Activated CD4-positive, CD25-positive, alpha-beta regulatory T cell treated with anti-CD3 and anti-CD28 coated beads, Interleukin-2, amount 50 U/mL, for 16 hours (primary cell): ENCODE results near the gene ALKBH6.
"Not testable (repeated sequence)": the region's sequence is repeated elsewhere in the genome, so short reads cannot be mapped to it uniquely, and the experiment has no call there.

ENCODE experiments used
- DNase-seq: peaks from one replicate; pipeline ENCODE4 v3.0.0-alpha.2; 2020; ENCODE audit warnings: low read depth, low spot score

The ALKBH6 gene

GRCh38 chr19:35992907-35993765 is 20.9 kb downstream of the ALKBH6 start:
- no peak for DNase-seq

- no peak for DNase-seq
Measured at GRCh38 chr19:35991731-35992450, 22.1 kb downstream of the ALKBH6 start.

GRCh38 chr19:35990771-35991730 is 23.0 kb downstream of the ALKBH6 start:
- DNase-seq = no peak

- no peak for DNase-seq
Measured at GRCh38 chr19:35990156-35990555, 23.9 kb downstream of the ALKBH6 start.

- DNase-seq = no peak
Measured at GRCh38 chr19:35988824-35989223, 25.2 kb downstream of the ALKBH6 start.

GRCh38 chr19:35987571-35987896 is 26.5 kb downstream of the ALKBH6 start:
- DNase-seq = no peak

GRCh38 chr19:35986664-35987570 is 27.1 kb downstream of the ALKBH6 start:
- DNase-seq = no peak

- no peak for DNase-seq
Measured at GRCh38 chr19:35986111-35986510, 27.9 kb downstream of the ALKBH6 start.

GRCh38 chr19:35983177-35983576 is 30.8 kb downstream of the ALKBH6 start:
- no peak for DNase-seq

GRCh38 chr19:35980997-35981396 is 33.0 kb downstream of the ALKBH6 start:
- DNase-seq = not testable (repeated sequence)

- DNase-seq = no peak
Measured at GRCh38 chr19:35978832-35979365, 35.1 kb downstream of the ALKBH6 start.

GRCh38 chr19:35978271-35978670 is 35.7 kb downstream of the ALKBH6 start:
- DNase-seq = no peak

- no peak for DNase-seq
Measured at GRCh38 chr19:35977446-35978222, 36.4 kb downstream of the ALKBH6 start.

GRCh38 chr19:35975608-35976214 is 38.3 kb downstream of the ALKBH6 start:
- DNase-seq = no peak

- no peak for DNase-seq
Measured at GRCh38 chr19:35973487-35973886, 40.5 kb downstream of the ALKBH6 start.

- no peak for DNase-seq
Measured at GRCh38 chr19:35966771-35967170, 47.2 kb downstream of the ALKBH6 start.

GRCh38 chr19:35963514-35963913 is 50.5 kb downstream of the ALKBH6 start:
- no peak for DNase-seq

- no peak for DNase-seq
Measured at GRCh38 chr19:35960432-35960972, 53.5 kb downstream of the ALKBH6 start.

GRCh38 chr19:35959968-35960320 is 54.1 kb downstream of the ALKBH6 start:
- DNase-seq = no peak
